Ishikawa (cell line): ENCODE data around the gene PIR.
A peak's percentile ranks its signal among the peaks of the same experiment; 100 is the strongest.

Source experiments
- CEBPB ChIP-seq: IDR thresholded peaks from 2 replicates; pipeline ENCODE4 v1.6.1; 2012
- CREB1 ChIP-seq: IDR thresholded peaks from 2 replicates; pipeline ENCODE4 v1.6.1; 2012; ENCODE audit warnings: low read depth
- EGR1 ChIP-seq: IDR thresholded peaks from 2 replicates; pipeline ENCODE4 v1.6.1; 2012
- EP300 ChIP-seq: IDR thresholded peaks from 2 replicates; pipeline ENCODE4 v1.6.1; 2012; ENCODE audit warnings: borderline replicate concordance
- FOXM1 ChIP-seq: IDR thresholded peaks from 2 replicates; pipeline ENCODE4 v1.6.1; 2012; ENCODE audit warnings: low read depth, borderline replicate concordance
- NFIC ChIP-seq: IDR thresholded peaks from 2 replicates; pipeline ENCODE4 v1.6.1; 2012
- RAD21 ChIP-seq: IDR thresholded peaks from 2 replicates; pipeline ENCODE4 v1.6.1; 2012; ENCODE audit warnings: low read depth
- TCF12 ChIP-seq: IDR thresholded peaks from 2 replicates; pipeline ENCODE4 v1.6.1; 2012; ENCODE audit warnings: low read depth
- TEAD4 ChIP-seq: IDR thresholded peaks from 2 replicates; pipeline ENCODE4 v1.6.1; 2012
- USF1 ChIP-seq: IDR thresholded peaks from 2 replicates; pipeline ENCODE4 v1.6.1; 2012
- YY1 ChIP-seq: IDR thresholded peaks from 2 replicates; pipeline ENCODE4 v1.6.1; 2012; ENCODE audit warnings: low read depth
- ZBTB7A ChIP-seq: IDR thresholded peaks from 2 replicates; pipeline ENCODE4 v1.6.1; 2012; ENCODE audit warnings: low read depth
- TF ChIP-seq, protein P1 (sequence below): IDR thresholded peaks from 2 replicates; pipeline ENCODE4 v1.6.1; 2012
- TF ChIP-seq, protein P2 (sequence below): IDR thresholded peaks from 2 replicates; pipeline ENCODE4 v1.6.1; 2012; ENCODE audit warnings: low read depth, mild to moderate bottlenecking

Gene PIR

DNA sequence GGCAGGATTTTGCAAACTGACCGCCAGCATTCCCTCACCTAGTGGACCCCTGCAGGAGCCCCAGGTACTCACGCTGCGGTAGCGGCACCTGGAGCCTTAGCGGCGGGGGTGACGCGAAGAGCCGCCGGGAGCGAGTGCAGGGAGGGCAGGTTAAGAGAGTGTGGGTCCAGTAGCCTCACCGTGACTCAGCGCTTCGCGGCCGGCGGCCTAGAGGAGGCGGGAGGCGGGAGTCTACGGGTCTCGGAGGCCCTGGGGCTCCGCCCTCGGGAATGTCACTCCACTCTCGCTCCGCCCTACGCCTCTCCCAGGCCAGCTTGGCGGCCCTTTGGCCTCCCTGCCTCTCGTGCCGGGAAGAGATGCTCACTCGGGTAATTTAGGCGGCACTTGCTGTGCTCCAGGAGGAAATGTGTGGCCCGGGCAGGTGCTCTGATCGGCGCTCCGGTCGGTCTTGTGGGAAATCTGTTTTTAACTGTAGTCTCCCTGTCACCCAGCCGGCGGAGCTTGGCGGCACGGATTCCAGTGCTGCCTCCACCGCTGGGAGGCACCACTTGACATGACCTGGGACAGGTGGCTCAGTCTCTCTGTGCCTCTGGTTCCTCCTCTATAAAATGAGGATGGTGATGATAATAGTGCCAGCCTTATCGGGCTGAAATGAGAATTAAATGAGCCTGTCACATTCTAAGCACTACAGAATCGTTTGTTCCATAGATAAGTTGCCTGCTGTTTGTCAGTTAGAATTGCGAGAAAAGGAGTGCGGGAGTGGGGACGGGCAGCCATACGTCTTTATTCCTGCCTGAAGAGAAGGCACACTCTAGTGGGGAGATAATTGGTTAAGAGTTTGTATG is at the start of gene PIR:
Gene PIR, minus strand, starts transcription at position 216 of the 845 bp plus-strand sequence. CDS start 2,076 bp downstream, outside the sequence.
- TF ChIP-seq EGR1 (no peak), CEBPB (no peak), RAD21 (peak; percentile 26; the same call in 1 of the 2 replicates)
- TF ChIP-seq, protein P1, sequence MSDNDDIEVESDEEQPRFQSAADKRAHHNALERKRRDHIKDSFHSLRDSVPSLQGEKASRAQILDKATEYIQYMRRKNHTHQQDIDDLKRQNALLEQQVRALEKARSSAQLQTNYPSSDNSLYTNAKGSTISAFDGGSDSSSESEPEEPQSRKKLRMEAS: peak; percentile 27; the same call in 1 of the 2 replicates

GRCh38 chrX:15530318-15530717 is 37.2 kb upstream of the PIR start:
- TF ChIP-seq NFIC (no peak), TEAD4 (no peak)

DNA sequence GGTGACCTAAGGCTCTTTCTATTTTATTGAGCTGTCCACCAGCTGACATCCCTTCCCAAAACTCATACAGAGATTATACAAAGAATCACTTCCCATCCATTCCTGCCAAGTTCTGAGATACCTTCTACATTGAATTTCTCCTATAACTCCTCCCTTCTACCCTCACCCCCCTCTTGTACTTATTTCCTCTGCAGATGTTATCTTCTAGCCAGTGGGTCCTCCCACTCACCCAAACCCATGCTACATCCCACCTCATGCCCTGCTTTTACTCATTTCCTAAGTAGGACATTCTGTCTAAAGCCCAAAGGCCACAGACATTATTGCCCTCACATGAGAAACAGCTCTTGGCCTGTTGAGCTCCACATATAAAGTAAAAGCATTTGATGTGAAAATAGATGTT is 36.0 kb upstream of the PIR start:
- no peak for TF ChIP-seq TEAD4
- TF ChIP-seq, protein P2, sequence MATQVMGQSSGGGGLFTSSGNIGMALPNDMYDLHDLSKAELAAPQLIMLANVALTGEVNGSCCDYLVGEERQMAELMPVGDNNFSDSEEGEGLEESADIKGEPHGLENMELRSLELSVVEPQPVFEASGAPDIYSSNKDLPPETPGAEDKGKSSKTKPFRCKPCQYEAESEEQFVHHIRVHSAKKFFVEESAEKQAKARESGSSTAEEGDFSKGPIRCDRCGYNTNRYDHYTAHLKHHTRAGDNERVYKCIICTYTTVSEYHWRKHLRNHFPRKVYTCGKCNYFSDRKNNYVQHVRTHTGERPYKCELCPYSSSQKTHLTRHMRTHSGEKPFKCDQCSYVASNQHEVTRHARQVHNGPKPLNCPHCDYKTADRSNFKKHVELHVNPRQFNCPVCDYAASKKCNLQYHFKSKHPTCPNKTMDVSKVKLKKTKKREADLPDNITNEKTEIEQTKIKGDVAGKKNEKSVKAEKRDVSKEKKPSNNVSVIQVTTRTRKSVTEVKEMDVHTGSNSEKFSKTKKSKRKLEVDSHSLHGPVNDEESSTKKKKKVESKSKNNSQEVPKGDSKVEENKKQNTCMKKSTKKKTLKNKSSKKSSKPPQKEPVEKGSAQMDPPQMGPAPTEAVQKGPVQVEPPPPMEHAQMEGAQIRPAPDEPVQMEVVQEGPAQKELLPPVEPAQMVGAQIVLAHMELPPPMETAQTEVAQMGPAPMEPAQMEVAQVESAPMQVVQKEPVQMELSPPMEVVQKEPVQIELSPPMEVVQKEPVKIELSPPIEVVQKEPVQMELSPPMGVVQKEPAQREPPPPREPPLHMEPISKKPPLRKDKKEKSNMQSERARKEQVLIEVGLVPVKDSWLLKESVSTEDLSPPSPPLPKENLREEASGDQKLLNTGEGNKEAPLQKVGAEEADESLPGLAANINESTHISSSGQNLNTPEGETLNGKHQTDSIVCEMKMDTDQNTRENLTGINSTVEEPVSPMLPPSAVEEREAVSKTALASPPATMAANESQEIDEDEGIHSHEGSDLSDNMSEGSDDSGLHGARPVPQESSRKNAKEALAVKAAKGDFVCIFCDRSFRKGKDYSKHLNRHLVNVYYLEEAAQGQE: no peak
- TF ChIP-seq RAD21: no peak
- no peak for TF ChIP-seq NFIC
- TF ChIP-seq CREB1: no peak
- TF ChIP-seq ZBTB7A: no peak
- TF ChIP-seq CEBPB: no peak
- TF ChIP-seq TCF12: no peak

DNA sequence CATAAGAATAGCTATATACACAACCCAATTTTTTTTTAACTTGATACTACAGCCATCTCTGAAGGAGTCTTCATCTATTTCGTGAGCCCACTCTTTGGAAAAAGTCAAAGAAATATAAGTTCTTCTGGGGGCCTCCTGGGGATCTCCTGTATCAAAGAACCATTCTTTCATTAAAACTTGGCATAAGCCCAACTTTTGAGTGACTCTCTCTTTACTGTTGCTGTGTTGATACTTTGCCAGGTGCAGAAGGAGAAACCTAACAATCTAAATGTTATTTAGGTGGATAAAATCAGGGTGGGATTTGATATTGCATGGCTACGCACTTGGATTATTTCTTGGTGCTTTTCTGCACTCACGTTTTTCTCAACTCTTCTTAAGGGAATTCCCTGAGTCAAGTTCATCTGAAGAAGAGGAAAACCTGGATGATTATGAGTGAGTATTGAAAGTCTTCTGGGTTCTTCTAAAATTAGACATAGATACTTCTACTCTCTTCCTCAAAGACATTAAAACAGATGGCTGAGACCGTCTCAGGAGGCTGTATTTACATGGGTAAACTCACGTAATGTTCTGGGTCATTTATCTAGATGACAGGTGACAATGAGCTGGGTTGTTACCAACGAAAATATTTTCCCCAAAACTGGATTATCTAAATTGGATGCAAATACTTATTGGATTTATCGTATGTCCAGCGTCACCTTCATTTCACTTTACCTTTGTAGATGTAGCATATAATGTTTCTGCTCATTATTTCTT is 32.7 kb upstream of the PIR start:
- TF ChIP-seq TEAD4 (no peak), NFIC (peak; percentile 46; the same call in 1 of the 2 replicates)

GRCh38 chrX:15524417-15524816 is 31.3 kb upstream of the PIR start:
- no peak for TF ChIP-seq NFIC
- TF ChIP-seq EP300: no peak
- no peak for TF ChIP-seq USF1
- TF ChIP-seq FOXM1: no peak
- no peak for TF ChIP-seq RAD21
- TF ChIP-seq EGR1: no peak
- TF ChIP-seq CEBPB: no peak
- TF ChIP-seq ZBTB7A: no peak
- TF ChIP-seq TEAD4: no peak
- TF ChIP-seq, protein P2: no peak
- TF ChIP-seq, protein P1: no peak
- TF ChIP-seq YY1: no peak
- no peak for TF ChIP-seq TCF12

DNA sequence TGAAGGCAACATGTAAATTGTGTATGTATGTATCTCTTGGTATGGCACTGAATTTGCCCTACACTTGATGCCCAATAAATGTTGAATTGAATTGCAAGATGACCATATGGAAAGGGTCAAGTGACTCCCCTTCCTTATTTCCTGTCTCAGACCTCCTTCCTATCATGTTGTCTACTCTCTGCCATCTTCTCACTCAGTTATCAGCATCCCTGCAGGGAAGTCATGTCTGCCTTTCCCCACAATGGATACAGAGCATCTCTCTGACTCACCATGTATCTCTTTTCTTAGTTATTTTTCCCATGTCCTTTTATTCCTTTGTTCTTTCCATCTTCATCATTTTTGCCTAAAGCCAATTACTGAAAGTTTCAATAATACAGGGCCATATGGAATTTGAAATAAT is 30.0 kb upstream of the PIR start:
- TF ChIP-seq NFIC: no peak

GRCh38 chrX:15522464-15522863 is 29.3 kb upstream of the PIR start:
- TF ChIP-seq TCF12: no peak
